Natural killer cell (primary cell): ENCODE data around the gene VPS54. TPM values are rescaled to one million over a fixed set of nuclear protein-coding genes. Genes with fewer than 3 reads are reported as not detected.

Source experiments
- ATAC-seq, 3 donors: fragments of 150-1000 bp in 2 of 3; fragments of 200-7000 bp in 1 of 3; cut with Tn5 transposase; 1 replicate in 1 of 3; 2 replicates in 2 of 3; pipeline ENCODE4 v1.10.0; 2021; ENCODE audit warnings: mild to moderate bottlenecking in 2 of 3, moderate library complexity in 2 of 3
- DNase-seq, 2 donors: peaks; one replicate each; pipeline versions ENCODE4 v3.0.0 to v3.0.0-alpha.2; 2013 to 2021; ENCODE audit warnings: mixed read lengths in 1 of 2
- H3K27ac ChIP-seq: one replicate; pipeline ENCODE4 v1.5.1; 2013; ENCODE audit warnings: mild to moderate bottlenecking, low read length
- H3K27me3 ChIP-seq: one replicate; pipeline ENCODE4 v1.6.1; 2013; ENCODE audit warnings: low read length; ENCODE audit not compliant: control insufficient read depth, insufficient read depth
- H3K36me3 ChIP-seq: one replicate; pipeline ENCODE4 v1.6.1; 2013; ENCODE audit warnings: low read length; ENCODE audit not compliant: control insufficient read depth, insufficient read depth
- H3K4me1 ChIP-seq: one replicate; pipeline ENCODE4 v1.6.1; 2013; ENCODE audit warnings: low read length; ENCODE audit not compliant: control insufficient read depth, insufficient read depth
- H3K4me3 ChIP-seq: one replicate; pipeline ENCODE4 v1.5.1; 2013; ENCODE audit warnings: low read length
- H3K9me3 ChIP-seq: one replicate; pipeline ENCODE4 v1.6.1; 2013; ENCODE audit warnings: low read length; ENCODE audit not compliant: control insufficient read depth, insufficient read depth
- H3K27ac Mint-ChIP-seq, 2 donors: one replicate each; pipeline ENCODE4 v1.8.0; 2022; ENCODE audit warnings: mild to moderate bottlenecking in 2 of 2, mixed read lengths in 2 of 2, moderate library complexity in 1 of 2
- H3K27me3 Mint-ChIP-seq, 2 donors: one replicate each; pipeline ENCODE4 v1.8.0; 2022; ENCODE audit warnings: low read depth in 2 of 2, mixed read lengths in 2 of 2
- H3K36me3 Mint-ChIP-seq: one replicate; pipeline ENCODE4 v1.8.0; 2022; ENCODE audit warnings: mixed read lengths
- H3K4me1 Mint-ChIP-seq, 2 donors: one replicate each; pipeline ENCODE4 v1.8.0; 2022; ENCODE audit warnings: mixed read lengths in 2 of 2
- H3K4me3 Mint-ChIP-seq: one replicate; pipeline ENCODE4 v1.8.0; 2022; ENCODE audit warnings: mild to moderate bottlenecking, moderate library complexity, mixed read lengths
- H3K9me3 Mint-ChIP-seq, 2 donors: one replicate each; pipeline ENCODE4 v1.8.0; 2022; ENCODE audit warnings: mixed read lengths in 2 of 2
- WGBS: methylation state at CpG from one replicate; pipeline ENCODE4 v1.1.7; 2013; ENCODE audit warnings: missing lambda C conversion rate; ENCODE audit not compliant: insufficient coverage; 5-methylcytosine and 5-hydroxymethylcytosine counted together
- intact Hi-C: fragments of 100-400 bp; cut with micrococcal nuclease; formaldehyde crosslinking; loops from one replicate; pipeline ENCODE4 v1.14.2; 2022
- total RNA-seq, 4 donors: library from RNA; stranded (reverse); fragments of 120-200 nt in 1 of 4; gene quantifications; one replicate each; pipeline versions ENCODE4 v1.2.3 to v1.2.4, GENCODE V29; 2013 to 2022
- TF ChIP-seq, protein P1 (sequence below): fragments of 200-600 bp; IDR thresholded peaks from one replicate; pipeline ENCODE4 v1.8.0; 2022; ENCODE audit warnings: antibody characterized with exemption

The VPS54 gene
- total RNA-seq, 3 donors from 2014 or later (not counting 1 experiment from before 2014, with no cell fraction given): 12.1 to 17.3 (median 13.5) TPM

GRCh38 chr2:63855418-63856302 is 163.6 kb downstream of the VPS54 start:
- TF ChIP-seq, protein P1, sequence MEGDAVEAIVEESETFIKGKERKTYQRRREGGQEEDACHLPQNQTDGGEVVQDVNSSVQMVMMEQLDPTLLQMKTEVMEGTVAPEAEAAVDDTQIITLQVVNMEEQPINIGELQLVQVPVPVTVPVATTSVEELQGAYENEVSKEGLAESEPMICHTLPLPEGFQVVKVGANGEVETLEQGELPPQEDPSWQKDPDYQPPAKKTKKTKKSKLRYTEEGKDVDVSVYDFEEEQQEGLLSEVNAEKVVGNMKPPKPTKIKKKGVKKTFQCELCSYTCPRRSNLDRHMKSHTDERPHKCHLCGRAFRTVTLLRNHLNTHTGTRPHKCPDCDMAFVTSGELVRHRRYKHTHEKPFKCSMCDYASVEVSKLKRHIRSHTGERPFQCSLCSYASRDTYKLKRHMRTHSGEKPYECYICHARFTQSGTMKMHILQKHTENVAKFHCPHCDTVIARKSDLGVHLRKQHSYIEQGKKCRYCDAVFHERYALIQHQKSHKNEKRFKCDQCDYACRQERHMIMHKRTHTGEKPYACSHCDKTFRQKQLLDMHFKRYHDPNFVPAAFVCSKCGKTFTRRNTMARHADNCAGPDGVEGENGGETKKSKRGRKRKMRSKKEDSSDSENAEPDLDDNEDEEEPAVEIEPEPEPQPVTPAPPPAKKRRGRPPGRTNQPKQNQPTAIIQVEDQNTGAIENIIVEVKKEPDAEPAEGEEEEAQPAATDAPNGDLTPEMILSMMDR: no peak
- DNase-seq (peak in 1 of 2 donors; percentile 25), ATAC-seq (no peak)
- Histone ChIP-seq H3K27ac (peak overlapping the region; percentile 72), H3K36me3 (peaks cover 19% of the 10 kb centered on the region), H3K27me3 (no peaks in the 10 kb centered on the region), H3K4me1 (peaks cover 15% of the 10 kb centered on the region), H3K4me3 (no peak overlapping the region), H3K9me3 (no peaks in the 10 kb centered on the region)
- Mint-ChIP-seq H3K27me3 (no peaks in the 10 kb centered on the region), H3K4me1 (peaks cover 55 to 61% of the 10 kb centered on the region in 2 donors), H3K4me3 (peak overlapping the region; percentile 78), H3K27ac (peak overlapping the region; percentile 91 to 92), H3K36me3 (no peaks in the 10 kb centered on the region), H3K9me3 (no peaks in the 10 kb centered on the region)
- intact Hi-C loops: loop anchor here (1.0 kb wide), 1 partner anchor 14 kb away; the partner anchor contains the start of gene UGP2
- WGBS: 87% methylated on average over 14 of the region's 14 CpGs

- peaks cover 5% of the 10 kb centered on the region for H3K36me3 ChIP-seq
- no peaks in the 10 kb centered on the region for H3K9me3 ChIP-seq
- DNase-seq (no peak), ATAC-seq (no peak)
- H3K27ac Mint-ChIP-seq: peak overlapping the region; percentile 91 to 92
- H3K27me3 ChIP-seq: no peaks in the 10 kb centered on the region
- H3K36me3 Mint-ChIP-seq: no peaks in the 10 kb centered on the region
- no peaks in the 10 kb centered on the region for H3K9me3 Mint-ChIP-seq
- no peak overlapping the region for H3K27ac ChIP-seq
- TF ChIP-seq, protein P1: no peak
- no peaks in the 10 kb centered on the region for H3K27me3 Mint-ChIP-seq
- no peak overlapping the region for H3K4me3 ChIP-seq
- intact Hi-C loops: no loop called here
- WGBS: 91% methylated on average over 2 of the region's 4 CpGs
- H3K4me3 Mint-ChIP-seq: no peak overlapping the region
- H3K4me1 Mint-ChIP-seq: peaks cover 70 to 73% of the 10 kb centered on the region in 2 donors
- H3K4me1 ChIP-seq: peaks cover 15% of the 10 kb centered on the region
Observed at GRCh38 chr2:63853527-63854310, 165.5 kb downstream of the VPS54 start.

- Histone ChIP-seq H3K36me3 (no peaks in the 10 kb centered on the region), H3K9me3 (no peaks in the 10 kb centered on the region), H3K4me1 (peaks cover 8% of the 10 kb centered on the region), H3K27me3 (no peaks in the 10 kb centered on the region), H3K27ac (no peak overlapping the region), H3K4me3 (no peak overlapping the region)
- Mint-ChIP-seq H3K27ac (peak overlapping the region; percentile 72 to 92), H3K27me3 (no peaks in the 10 kb centered on the region), H3K4me3 (no peak overlapping the region), H3K4me1 (peaks cover 76 to 81% of the 10 kb centered on the region in 2 donors), H3K36me3 (no peaks in the 10 kb centered on the region), H3K9me3 (no peaks in the 10 kb centered on the region)
- TF ChIP-seq, protein P1: no peak
- ATAC-seq (no peak), DNase-seq (no peak)
- WGBS: no CpG with 5 or more reads among the region's 1 CpG
- intact Hi-C loops: no loop called here
Observed at GRCh38 chr2:63851691-63852311, 167.4 kb downstream of the VPS54 start.
